OCI-LY7 (cell line): Measurements from ENCODE around the gene SUPT3H. TPM values are rescaled to one million over a fixed set of nuclear protein-coding genes. Genes with fewer than 3 reads are reported as not detected.
"Not testable (repeated sequence)": the region's sequence is repeated elsewhere in the genome, so short reads cannot be mapped to it uniquely, and the experiment has no call there.

ENCODE experiments used
- BruUV-seq: library from RNA; stranded (reverse); fragments of 400-500 nt; replicated peaks from 2 replicates; lab custom pipeline; 2021; lab: Mats Ljungman, UMichigan
- CTCF ChIA-PET: fragments of 300-600 bp; sonication (Branson Sonifier 250); formaldehyde crosslinking; loops from one replicate; lab custom pipeline; 2022; ENCODE audit warnings: antibody characterized with exemption; ENCODE audit not compliant: unreplicated experiment; lab: Charles Lee
- POLR2A ChIA-PET: fragments of 300-600 bp; sonication (Branson Sonifier 250); formaldehyde crosslinking; loops from one replicate; lab custom pipeline; 2022; ENCODE audit warnings: antibody characterized with exemption; lab: Charles Lee
- DNase-seq: peaks from one replicate; pipeline ENCODE4 v3.0.0-alpha.2; 2015; ENCODE audit warnings: low spot score
- H2AFZ ChIP-seq: fragments of 200-600 bp; sonication (generic), shearing (Covaris generic); 2 replicates; pipeline ENCODE4 v1.6.1; 2014; ENCODE audit warnings: mild to moderate bottlenecking, antibody characterized with exemption, low read length, moderate library complexity
- H3K27ac ChIP-seq: fragments of 200-600 bp; sonication (generic); 2 replicates; pipeline ENCODE4 v1.5.1; 2014; ENCODE audit warnings: mixed run types, low read depth, mild to moderate bottlenecking, moderate library complexity, low read length, inconsistent platforms; ENCODE audit not compliant: poor library complexity, severe bottlenecking
- H3K36me3 ChIP-seq: fragments of 200-600 bp; sonication (generic); 2 replicates; pipeline ENCODE4 v1.6.1; 2014; ENCODE audit warnings: mild to moderate bottlenecking, antibody characterized with exemption, low read length, moderate library complexity, mixed read lengths; ENCODE audit not compliant: insufficient read depth
- H3K4me1 ChIP-seq: fragments of 200-600 bp; sonication (generic); 2 replicates; pipeline ENCODE4 v1.5.1; 2014; ENCODE audit warnings: mild to moderate bottlenecking, low read length; ENCODE audit not compliant: insufficient read depth, poor library complexity, severe bottlenecking
- H3K4me2 ChIP-seq: fragments of 200-600 bp; sonication (generic); 2 replicates; pipeline ENCODE4 v1.6.1; 2014; ENCODE audit warnings: mild to moderate bottlenecking, low read length
- H3K4me3 ChIP-seq: fragments of 200-600 bp; sonication (generic); 2 replicates; pipeline ENCODE4 v1.5.1; 2014; ENCODE audit warnings: mild to moderate bottlenecking, low read depth, low read length; ENCODE audit not compliant: poor library complexity, severe bottlenecking
- H3K79me2 ChIP-seq: fragments of 200-600 bp; sonication (generic); 2 replicates; pipeline ENCODE4 v1.6.1; 2016; ENCODE audit warnings: low read depth, mild to moderate bottlenecking, low read length, moderate library complexity, mixed read lengths; ENCODE audit not compliant: insufficient read depth
- H3K9me2 ChIP-seq: fragments of 200-600 bp; sonication (generic); 2 replicates; pipeline ENCODE4 v1.6.1; 2016; ENCODE audit warnings: mild to moderate bottlenecking, low read length, mixed read lengths; ENCODE audit not compliant: insufficient read depth
- H3K9me3 ChIP-seq: fragments of 200-600 bp; sonication (generic); 2 replicates; pipeline ENCODE4 v1.6.1; 2014; ENCODE audit warnings: mild to moderate bottlenecking, mixed run types, low read length, mixed read lengths
- H4K20me1 ChIP-seq: fragments of 200-600 bp; sonication (generic); 2 replicates; pipeline ENCODE4 v1.6.1; 2014; ENCODE audit warnings: mild to moderate bottlenecking, antibody characterized with exemption, low read length, moderate library complexity, mixed read lengths; ENCODE audit not compliant: insufficient read depth
- EZH2phosphoT487 ChIP-seq: fragments of 200-600 bp; sonication (generic); IDR thresholded peaks from 2 replicates; pipeline ENCODE4 v1.6.1; 2018; ENCODE audit warnings: low read depth, borderline replicate concordance, mild to moderate bottlenecking, mixed run types, antibody characterized with exemption, low read length, moderate library complexity, mixed read lengths
- intact Hi-C: fragments of 100-400 bp; cut with micrococcal nuclease; formaldehyde crosslinking; loops from one replicate; pipeline ENCODE4 v1.10.0; 2022; ENCODE audit not compliant: unreplicated experiment
- total RNA-seq, 2 experiments: library from RNA; depleted of rRNA in 1 of 2; stranded (reverse); fragments of >200 nt in 1 of 2; shearing (Covaris generic) in 1 of 2; gene quantifications; 2 replicates each; pipeline ENCODE4 v1.2.3, GENCODE V29; 2014 to 2022
- TF ChIP-seq, protein P1 (sequence below): fragments of 200-600 bp; sonication (generic); conservative IDR thresholded peaks from 2 replicates; pipeline ENCODE4 v1.5.1; 2014; ENCODE audit warnings: mild to moderate bottlenecking, antibody characterized with exemption, low read length, moderate library complexity, mixed read lengths

The SUPT3H gene
- total RNA-seq, 2 experiments from 2014 or later = 1.1 to 7.1 TPM

GRCh38 chr6:44897316-44897715, 480.4 kb downstream of the SUPT3H start:
- Histone ChIP-seq H4K20me1 (no peaks in the 10 kb centered on the region), H3K9me2 (no peaks in the 10 kb centered on the region), H3K36me3 (no peaks in the 10 kb centered on the region), H3K4me2 (no peak overlapping the region), H2AFZ (no peak overlapping the region), H3K4me3 (no peak overlapping the region), H3K27ac (no peak overlapping the region), H3K4me1 (no peaks in the 10 kb centered on the region), H3K9me3 (no peaks in the 10 kb centered on the region), H3K79me2 (no peaks in the 10 kb centered on the region)
- POLR2A ChIA-PET = no interaction called here
- no peak for DNase-seq
- BruUV-seq = no TSS peak
- intact Hi-C loops = no loop called here
- TF ChIP-seq, protein P1, sequence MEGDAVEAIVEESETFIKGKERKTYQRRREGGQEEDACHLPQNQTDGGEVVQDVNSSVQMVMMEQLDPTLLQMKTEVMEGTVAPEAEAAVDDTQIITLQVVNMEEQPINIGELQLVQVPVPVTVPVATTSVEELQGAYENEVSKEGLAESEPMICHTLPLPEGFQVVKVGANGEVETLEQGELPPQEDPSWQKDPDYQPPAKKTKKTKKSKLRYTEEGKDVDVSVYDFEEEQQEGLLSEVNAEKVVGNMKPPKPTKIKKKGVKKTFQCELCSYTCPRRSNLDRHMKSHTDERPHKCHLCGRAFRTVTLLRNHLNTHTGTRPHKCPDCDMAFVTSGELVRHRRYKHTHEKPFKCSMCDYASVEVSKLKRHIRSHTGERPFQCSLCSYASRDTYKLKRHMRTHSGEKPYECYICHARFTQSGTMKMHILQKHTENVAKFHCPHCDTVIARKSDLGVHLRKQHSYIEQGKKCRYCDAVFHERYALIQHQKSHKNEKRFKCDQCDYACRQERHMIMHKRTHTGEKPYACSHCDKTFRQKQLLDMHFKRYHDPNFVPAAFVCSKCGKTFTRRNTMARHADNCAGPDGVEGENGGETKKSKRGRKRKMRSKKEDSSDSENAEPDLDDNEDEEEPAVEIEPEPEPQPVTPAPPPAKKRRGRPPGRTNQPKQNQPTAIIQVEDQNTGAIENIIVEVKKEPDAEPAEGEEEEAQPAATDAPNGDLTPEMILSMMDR = no peak
- no peak for TF ChIP-seq EZH2phosphoT487
- CTCF ChIA-PET = no interaction called here

DNA sequence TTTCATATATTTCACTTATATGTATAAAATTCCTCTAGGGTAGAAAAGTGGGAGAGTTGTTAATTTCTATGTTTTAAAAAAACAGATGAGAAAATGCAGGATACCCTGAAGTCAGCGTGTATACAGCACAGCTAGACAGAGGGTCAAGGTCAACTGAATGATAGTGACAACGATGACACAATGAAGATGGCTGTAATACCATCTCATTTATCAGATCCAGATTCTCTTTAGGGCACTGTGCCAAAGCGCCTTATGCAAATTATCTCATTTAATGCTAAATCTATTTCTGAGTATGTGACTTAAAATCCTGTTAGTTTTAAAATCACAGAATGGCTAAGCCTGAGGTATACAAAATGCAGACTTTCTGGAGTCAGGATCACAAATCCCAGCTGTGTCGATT, 481.0 kb downstream of the SUPT3H start:
- no peaks in the 10 kb centered on the region for H3K9me3 ChIP-seq
- DNase-seq = no peak
- CTCF ChIA-PET = no interaction called here
- no peak overlapping the region for H2AFZ ChIP-seq
- H3K4me2 ChIP-seq = no peak overlapping the region
- no TSS peak for BruUV-seq
- no peak overlapping the region for H3K4me3 ChIP-seq
- TF ChIP-seq EZH2phosphoT487 = no peak
- TF ChIP-seq, protein P1 = no peak
- no peaks in the 10 kb centered on the region for H3K36me3 ChIP-seq
- POLR2A ChIA-PET = no interaction called here
- intact Hi-C loops = no loop called here
- H3K79me2 ChIP-seq = no peaks in the 10 kb centered on the region
- H3K27ac ChIP-seq = no peak overlapping the region
- H3K9me2 ChIP-seq = no peaks in the 10 kb centered on the region
- no peaks in the 10 kb centered on the region for H4K20me1 ChIP-seq
- no peaks in the 10 kb centered on the region for H3K4me1 ChIP-seq

GRCh38 chr6:44892579-44892978, 485.2 kb downstream of the SUPT3H start:
- no peaks in the 10 kb centered on the region for H3K36me3 ChIP-seq
- H3K4me2 ChIP-seq = no peak overlapping the region
- no peak overlapping the region for H2AFZ ChIP-seq
- H3K27ac ChIP-seq = no peak overlapping the region
- CTCF ChIA-PET = no interaction called here
- intact Hi-C loops = no loop called here
- no peaks in the 10 kb centered on the region for H3K4me1 ChIP-seq
- POLR2A ChIA-PET = no interaction called here
- TF ChIP-seq, protein P1 = no peak
- no peak for TF ChIP-seq EZH2phosphoT487
- DNase-seq = no peak
- H3K9me2 ChIP-seq = no peaks in the 10 kb centered on the region
- H3K4me3 ChIP-seq = no peak overlapping the region
- no TSS peak for BruUV-seq
- no peaks in the 10 kb centered on the region for H4K20me1 ChIP-seq
- H3K79me2 ChIP-seq = no peaks in the 10 kb centered on the region
- no peaks in the 10 kb centered on the region for H3K9me3 ChIP-seq

DNA sequence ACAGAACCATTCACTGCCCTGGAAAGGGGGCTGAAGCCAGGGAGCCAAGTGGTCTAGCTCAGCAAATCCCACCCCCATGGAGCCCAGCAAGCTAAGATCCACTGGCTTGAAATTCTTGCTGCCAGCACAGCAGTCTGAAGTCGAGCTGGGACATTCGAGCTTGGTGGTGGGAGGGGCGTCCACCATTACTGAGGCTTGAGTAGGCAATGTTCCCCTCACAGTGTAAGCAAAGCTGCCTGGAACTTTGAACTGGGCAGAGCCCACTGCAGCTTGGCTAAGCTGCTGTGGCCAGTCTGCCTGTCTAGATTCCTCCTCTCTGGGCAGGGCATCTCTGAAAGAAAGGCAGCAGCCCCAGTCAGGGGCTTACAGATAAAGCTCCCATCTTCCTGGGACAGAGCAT, 498.7 kb downstream of the SUPT3H start:
- H3K79me2 ChIP-seq, H3K9me2 ChIP-seq, H3K27ac ChIP-seq, H3K4me2 ChIP-seq, H3K4me1 ChIP-seq, BruUV-seq, H2AFZ ChIP-seq, DNase-seq, H4K20me1 ChIP-seq, H3K4me3 ChIP-seq, H3K9me3 ChIP-seq, CTCF ChIA-PET, intact Hi-C loops, POLR2A ChIA-PET, H3K36me3 ChIP-seq: not testable (repeated sequence)

DNA sequence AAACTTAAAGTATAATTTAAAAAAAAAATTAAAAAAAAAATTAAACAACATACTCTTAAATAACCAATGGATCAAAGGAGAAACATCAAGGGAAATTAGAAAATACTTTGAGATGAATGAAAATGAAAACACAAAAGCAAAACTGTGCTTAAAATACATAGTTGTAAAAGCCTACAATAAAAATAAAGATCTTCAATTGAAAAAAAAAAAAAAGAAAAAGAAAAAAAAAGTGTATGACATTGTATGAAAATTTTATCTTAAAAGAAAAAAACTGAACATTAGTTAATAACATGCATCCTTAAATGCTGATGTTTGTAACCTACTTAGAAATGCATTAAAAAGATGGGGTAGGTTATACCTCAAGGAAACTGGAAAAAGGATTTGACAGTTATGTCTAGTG, 501.1 kb downstream of the SUPT3H start:
- DNase-seq, H3K79me2 ChIP-seq, H3K9me2 ChIP-seq, H4K20me1 ChIP-seq, BruUV-seq, H3K27ac ChIP-seq, H3K4me1 ChIP-seq, intact Hi-C loops, H2AFZ ChIP-seq, H3K9me3 ChIP-seq, H3K36me3 ChIP-seq, H3K4me3 ChIP-seq, POLR2A ChIA-PET, CTCF ChIA-PET, H3K4me2 ChIP-seq: not testable (repeated sequence)
